ENCODE measurements around the gene LINC01488.

Gene LINC01488

GRCh38 chr11:69512790-69513189 is 31.3 kb downstream of the LINC01488 start:
- DNase-seq: no peak

DNA sequence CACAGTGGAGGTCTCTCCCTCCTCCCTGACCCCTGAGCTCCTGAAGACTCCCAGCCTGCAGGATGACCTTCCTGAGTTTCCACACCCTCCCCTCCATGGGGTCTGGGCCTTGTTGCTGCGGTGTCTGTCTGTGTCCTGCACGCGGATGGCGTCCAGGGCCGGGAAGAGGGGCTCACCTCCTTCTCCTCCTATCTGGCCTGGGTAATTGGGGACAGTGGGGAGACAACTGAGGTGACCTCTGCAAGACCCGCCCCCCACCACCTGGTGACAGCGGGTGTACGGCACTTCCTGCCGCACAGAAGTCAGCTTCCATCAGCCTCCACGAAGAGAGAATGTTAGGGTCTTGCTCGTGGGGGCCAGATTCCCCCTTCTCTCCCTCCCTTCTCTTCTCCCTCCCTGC is 31.7 kb downstream of the LINC01488 start:
- DNase-seq: no peak

DNA sequence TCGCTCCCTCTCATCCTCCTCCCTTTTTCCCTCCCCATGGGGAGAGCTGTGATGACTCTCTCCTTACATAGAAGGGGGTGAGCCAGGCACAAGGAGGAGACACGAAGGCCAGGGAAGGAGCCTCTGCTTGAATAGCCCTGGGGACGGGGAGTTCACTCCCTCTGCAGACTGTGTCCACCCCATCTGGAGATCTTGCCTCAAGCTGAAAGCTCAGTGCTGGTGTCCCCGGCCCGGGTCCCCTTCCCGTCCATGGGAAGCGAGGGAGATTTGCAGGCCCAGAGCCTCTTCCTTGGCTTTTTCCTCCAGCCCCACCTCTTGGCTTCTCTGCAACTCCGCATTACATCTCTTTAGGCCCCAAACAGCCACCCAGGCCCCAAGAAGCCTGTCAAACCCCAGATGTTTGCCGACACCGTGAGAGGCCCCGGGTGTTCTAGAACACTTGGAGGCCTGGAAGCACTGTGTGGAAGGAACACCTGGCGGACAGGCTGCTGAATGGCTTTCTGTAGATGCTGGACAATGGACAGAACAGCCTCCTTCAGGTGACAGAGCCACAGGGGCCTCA is 32.3 kb downstream of the LINC01488 start:
- DNase-seq: no peak

- DNase-seq: no peak
These were observed 33.3 kb downstream of the LINC01488 start for GRCh38 chr11:69514771-69515170.

GRCh38 chr11:69515271-69516245 is 34.1 kb downstream of the LINC01488 start:
- no peak for DNase-seq

- DNase-seq: no peak
These were observed 35.1 kb downstream of the LINC01488 start for GRCh38 chr11:69516526-69516925.

GRCh38 chr11:69518081-69518950 is 36.9 kb downstream of the LINC01488 start:
- DNase-seq: no peak

- DNase-seq: no peak
These were observed 38.9 kb downstream of the LINC01488 start for GRCh38 chr11:69520186-69520916.

- DNase-seq: no peak
These were observed 40.0 kb downstream of the LINC01488 start for GRCh38 chr11:69521457-69521856.

DNA sequence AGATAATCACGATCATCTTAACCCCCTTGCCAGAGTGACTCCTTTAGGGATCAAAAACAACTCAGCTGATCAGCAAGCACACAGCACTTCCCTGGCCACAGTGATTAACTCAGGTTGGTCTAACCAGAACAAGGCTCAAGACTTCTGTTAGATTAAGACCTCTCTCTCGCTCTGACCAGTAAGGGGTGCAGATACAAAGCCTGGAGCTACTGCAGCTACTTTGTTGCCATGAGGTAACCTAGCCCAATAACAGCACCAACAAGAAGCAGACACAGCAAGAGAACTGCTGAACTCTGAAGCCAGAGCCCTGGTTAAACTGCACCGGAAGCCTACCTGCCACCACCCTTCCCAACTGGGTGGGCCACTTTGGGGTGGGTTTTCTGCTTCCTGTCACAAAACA is 42.0 kb downstream of the LINC01488 start:
- no peak for DNase-seq

- DNase-seq: no peak
These were observed 42.9 kb downstream of the LINC01488 start for GRCh38 chr11:69524291-69524882.

GRCh38 chr11:69524991-69525411 is 43.5 kb downstream of the LINC01488 start:
- DNase-seq: no peak

GRCh38 chr11:69525516-69526452 is 44.3 kb downstream of the LINC01488 start:
- no peak for DNase-seq

DNA sequence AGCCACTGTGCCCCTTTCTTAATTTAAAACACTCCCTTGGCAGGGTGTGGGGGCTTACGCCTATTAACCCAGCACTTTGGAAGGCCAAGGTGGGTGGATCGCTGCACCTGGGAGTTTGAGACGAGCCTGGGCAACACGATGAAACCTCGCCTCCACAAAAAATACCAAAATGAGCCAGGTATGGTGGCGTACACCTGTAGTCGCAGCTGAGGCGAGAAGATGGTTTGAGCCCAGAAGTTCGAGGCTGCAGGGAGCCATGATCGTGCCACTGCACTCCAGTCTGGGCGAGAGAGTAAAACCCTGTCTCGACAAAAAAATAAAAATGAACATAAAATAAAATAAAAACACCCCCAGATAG is 45.0 kb downstream of the LINC01488 start:
- DNase-seq: no peak

GRCh38 chr11:69529001-69529400 is 47.5 kb downstream of the LINC01488 start:
- DNase-seq: no peak

DNA sequence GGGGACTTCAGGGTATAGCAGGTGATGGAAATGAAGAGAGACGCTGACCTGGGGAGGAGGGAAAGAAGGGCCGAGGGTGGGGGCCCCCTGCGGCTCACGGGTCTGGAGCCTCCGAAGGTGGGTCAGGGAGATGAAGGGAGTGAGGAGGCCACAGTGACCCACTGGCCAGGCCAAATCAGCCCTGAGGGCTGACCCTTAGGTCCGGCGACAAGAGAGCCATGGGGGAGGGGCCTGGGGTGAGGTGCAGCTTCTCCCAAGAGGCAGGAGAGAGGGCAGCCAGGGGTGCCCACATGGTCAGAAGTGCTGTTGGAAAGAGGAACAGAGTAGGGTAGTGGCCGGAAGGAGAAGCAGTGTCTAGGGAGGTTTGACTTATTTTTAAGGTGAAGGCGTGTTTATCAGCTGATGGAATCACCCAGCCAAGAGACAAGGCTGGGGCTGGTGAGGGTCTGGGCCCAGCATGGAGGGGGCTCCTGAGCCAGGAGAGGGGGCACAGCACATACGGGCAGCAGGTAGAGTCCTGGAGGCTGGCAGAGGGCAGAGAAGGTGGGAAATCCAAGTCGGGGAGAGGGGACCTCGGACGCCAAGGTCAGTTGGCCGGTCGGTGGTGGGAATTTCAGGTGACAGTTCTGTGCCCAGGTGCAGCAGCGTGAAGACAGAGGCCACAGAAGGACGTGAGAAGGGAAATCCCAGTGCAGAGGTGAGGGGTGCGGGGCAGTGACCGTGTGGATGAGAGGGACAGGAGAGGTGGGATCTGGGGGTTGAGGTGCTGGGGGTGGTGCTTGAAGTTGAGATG is 49.0 kb downstream of the LINC01488 start:
- no peak for DNase-seq

GRCh38 chr11:69531071-69531716 is 49.7 kb downstream of the LINC01488 start:
- no peak for DNase-seq

GRCh38 chr11:69531717-69532088 is 50.2 kb downstream of the LINC01488 start:
- DNase-seq: no peak

DNA sequence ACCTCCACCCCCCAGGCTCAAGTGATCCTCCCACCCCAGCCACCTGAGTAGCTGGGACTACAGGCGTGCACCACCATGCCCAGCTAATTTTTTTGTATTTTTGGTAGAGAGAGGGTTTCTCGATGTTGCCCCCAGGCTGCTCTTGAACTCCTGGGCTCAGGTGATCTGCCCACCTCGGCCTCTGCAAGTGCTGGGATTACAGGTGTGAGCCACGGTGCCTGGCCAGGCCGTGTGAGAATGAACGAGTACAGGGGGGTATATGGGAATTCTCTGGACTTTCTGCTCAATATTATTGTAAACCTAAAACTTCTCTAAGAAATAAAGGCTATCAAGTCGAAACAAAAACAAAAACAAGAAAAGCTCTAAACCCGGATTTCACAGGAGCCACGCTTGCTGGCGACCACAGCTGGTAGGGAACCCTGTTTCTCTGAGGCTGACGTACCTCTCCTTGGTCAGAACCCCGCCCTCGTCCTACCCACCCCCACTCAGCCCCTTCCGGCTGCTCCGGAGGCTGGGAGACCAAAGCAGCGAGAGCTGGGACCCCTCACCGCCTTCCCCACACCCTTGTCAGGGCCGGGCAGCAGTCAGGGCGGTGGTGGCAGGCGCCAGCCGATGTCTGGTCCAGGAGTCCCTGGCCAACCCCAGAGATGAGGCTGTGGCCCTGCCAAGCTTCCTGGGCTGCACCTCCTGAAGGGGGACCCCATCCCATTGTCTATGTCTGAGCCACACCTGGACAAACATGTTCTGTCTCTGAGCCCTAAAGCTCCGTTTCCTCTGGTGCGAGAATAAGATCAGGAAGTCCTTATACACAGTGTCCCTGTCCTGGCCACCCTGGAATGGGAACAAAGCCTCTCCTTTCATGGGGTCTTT is 52.1 kb downstream of the LINC01488 start:
- no peak for DNase-seq

All from NCI-H446 (cell line).